HEK293T (cell line): ENCODE measurements around the gene UGT1A4.

ENCODE experiments used
- CTCF ChIA-PET: fragments of 350-600 bp; formaldehyde crosslinking; extraction: SDS; loops from one replicate; lab custom pipeline; 2021; ENCODE audit warnings: antibody characterized with exemption, inconsistent platforms; lab: Yijun Ruan, JAX
- POLR2A ChIA-PET: fragments of 350-600 bp; formaldehyde crosslinking; extraction: SDS; loops from one replicate; lab custom pipeline; 2020; ENCODE audit warnings: antibody characterized with exemption, inconsistent platforms; lab: Yijun Ruan, JAX
- DNase-seq: peaks from one replicate; pipeline ENCODE4 v3.0.0; 2012; ENCODE audit warnings: mixed read lengths; ENCODE audit errors: extremely low spot score
- ARNT ChIP-seq: fragments of 450-650 bp; IDR thresholded peaks from 2 replicates; pipeline ENCODE4 v1.6.1; 2017; ENCODE audit warnings: mild to moderate bottlenecking
- BHLHE40 ChIP-seq: fragments of 450-650 bp; IDR thresholded peaks from 2 replicates; pipeline ENCODE4 v1.6.1; 2016; ENCODE audit warnings: mild to moderate bottlenecking, moderate library complexity, borderline replicate concordance
- CTBP1 ChIP-seq: fragments of 450-650 bp; IDR thresholded peaks from 2 replicates; pipeline ENCODE4 v1.6.1; 2016; ENCODE audit warnings: borderline replicate concordance
- ELF4 ChIP-seq: fragments of 450-650 bp; IDR thresholded peaks from 2 replicates; pipeline ENCODE4 v1.6.1; 2017; ENCODE audit warnings: antibody characterized with exemption
- FOXA1 ChIP-seq: fragments of 450-650 bp; IDR thresholded peaks from 2 replicates; pipeline ENCODE4 v1.6.1; 2016; ENCODE audit warnings: mild to moderate bottlenecking
- FOXK2 ChIP-seq: fragments of 450-650 bp; IDR thresholded peaks from 2 replicates; pipeline ENCODE4 v1.6.1; 2016; ENCODE audit warnings: mild to moderate bottlenecking
- FOXM1 ChIP-seq: fragments of 450-650 bp; IDR thresholded peaks from 2 replicates; pipeline ENCODE4 v1.6.1; 2017; ENCODE audit warnings: mild to moderate bottlenecking, borderline replicate concordance
- HDGF ChIP-seq: fragments of 450-650 bp; IDR thresholded peaks from 2 replicates; pipeline ENCODE4 v1.6.1; 2017; ENCODE audit warnings: antibody characterized with exemption, borderline replicate concordance
- L3MBTL2 ChIP-seq: fragments of 450-650 bp; conservative IDR thresholded peaks from 2 replicates; pipeline ENCODE4 v1.6.1; 2016; ENCODE audit warnings: mild to moderate bottlenecking
- LEF1 ChIP-seq: fragments of 450-650 bp; IDR thresholded peaks from 2 replicates; pipeline ENCODE4 v1.6.1; 2017; ENCODE audit warnings: mild to moderate bottlenecking, borderline replicate concordance
- NFRKB ChIP-seq: fragments of 450-650 bp; IDR thresholded peaks from 2 replicates; pipeline ENCODE4 v1.6.1; 2016; ENCODE audit warnings: mild to moderate bottlenecking, moderate library complexity
- SP1 ChIP-seq: fragments of 450-650 bp; IDR thresholded peaks from 2 replicates; pipeline ENCODE4 v1.6.1; 2017
- SUZ12 ChIP-seq: fragments of 450-650 bp; IDR thresholded peaks from 2 replicates; pipeline ENCODE4 v1.6.1; 2016; ENCODE audit warnings: mild to moderate bottlenecking
- TARDBP ChIP-seq: fragments of 450-650 bp; IDR thresholded peaks from 2 replicates; pipeline ENCODE4 v1.6.1; 2016
- ZNF384 ChIP-seq: fragments of 450-650 bp; IDR thresholded peaks from 2 replicates; pipeline ENCODE4 v1.6.1; 2016
- TF ChIP-seq, protein P1 (sequence below): fragments of 450-650 bp; IDR thresholded peaks from 2 replicates; pipeline ENCODE4 v1.6.1; 2016

UGT1A4 gene

DNA sequence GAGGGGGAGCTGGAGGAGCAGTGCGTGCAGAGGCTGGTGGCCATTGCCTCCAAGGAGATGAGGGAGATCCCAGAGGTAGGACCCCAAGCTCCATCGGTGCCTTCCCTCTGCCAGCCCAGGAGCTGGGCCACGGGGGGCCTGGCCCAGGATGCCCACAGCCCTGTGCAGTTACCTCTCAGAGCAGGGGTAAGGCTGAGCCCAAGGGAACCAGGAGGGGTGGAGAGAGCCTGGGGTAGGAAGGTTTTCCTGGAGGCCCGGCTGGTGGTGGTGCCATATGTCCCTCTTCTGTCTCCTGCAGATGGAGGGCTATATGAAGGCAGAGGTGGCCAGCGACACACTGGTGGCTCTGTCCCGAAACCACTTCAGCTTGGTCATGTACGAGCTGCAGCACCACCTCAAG lies 71.0 kb downstream of the UGT1A4 start:
- POLR2A ChIA-PET = no interaction called here
- DNase-seq = no peak
- TF ChIP-seq ZNF384 (no peak), FOXM1 (no peak), ARNT (no peak), BHLHE40 (no peak), HDGF (no peak), SUZ12 (no peak)
- CTCF ChIA-PET = no interaction called here

DNA sequence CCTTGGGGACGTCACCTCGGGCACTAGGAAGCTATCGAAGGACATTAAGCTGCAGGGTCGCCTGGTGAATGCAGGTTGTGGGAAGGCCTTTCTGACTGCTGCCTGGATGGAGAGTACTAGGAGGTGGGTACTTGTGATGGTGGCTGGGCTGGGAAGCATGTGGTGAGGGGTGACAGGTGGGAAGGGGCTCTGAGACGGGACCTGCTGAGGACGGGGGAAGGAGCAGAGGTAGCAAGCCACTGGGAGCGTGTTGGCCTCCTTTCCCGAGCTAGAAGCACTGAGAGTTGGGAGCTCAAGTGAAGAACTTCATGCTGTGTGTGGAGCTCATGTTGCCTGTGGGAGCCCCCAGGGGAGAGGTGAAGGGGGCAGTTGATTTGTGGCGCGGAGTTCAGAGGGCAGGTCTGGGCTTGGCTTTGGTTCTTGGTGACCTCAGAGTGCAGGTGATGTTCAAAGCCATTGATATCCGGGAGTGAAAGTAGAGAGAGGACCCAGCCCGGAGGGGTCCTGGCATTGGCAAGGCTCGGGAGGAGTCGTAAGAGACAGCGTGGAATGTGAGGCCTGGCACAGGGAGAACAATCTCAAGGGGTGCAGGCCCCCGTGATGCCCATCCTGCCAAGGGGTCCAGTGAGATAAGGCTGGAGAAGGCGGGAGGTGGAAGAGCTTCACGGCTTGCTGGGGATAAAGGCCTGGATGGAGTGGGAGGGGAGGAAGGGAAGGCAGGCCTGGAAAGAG lies 72.8 kb downstream of the UGT1A4 start:
- POLR2A ChIA-PET = no interaction called here
- TF ChIP-seq FOXM1 (no peak), BHLHE40 (no peak), TARDBP (no peak), L3MBTL2 (no peak)
- DNase-seq = no peak
- CTCF ChIA-PET = no interaction called here

DNA sequence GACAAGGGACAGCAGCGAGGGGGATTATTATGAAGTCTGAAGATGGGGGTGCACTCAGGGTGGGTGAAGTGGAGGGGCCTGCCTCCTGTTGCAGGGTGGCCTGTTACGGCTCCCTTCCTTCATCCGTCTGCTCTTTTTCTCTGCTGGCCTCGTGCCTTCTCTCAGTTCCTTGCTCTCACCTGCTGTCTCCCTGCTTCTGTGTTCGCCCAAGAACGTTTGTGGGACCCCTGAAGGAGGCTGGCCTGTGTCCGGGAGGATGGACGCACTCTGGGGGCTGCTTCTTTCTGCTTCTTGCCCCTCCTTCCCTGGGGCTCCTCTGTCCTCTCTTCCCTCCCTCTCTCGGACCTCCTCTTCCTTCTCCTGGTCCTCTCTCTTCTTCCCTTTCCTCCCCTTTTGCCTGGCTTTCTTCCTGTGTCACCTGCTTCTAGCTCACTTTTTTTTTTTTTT lies 73.4 kb downstream of the UGT1A4 start:
- no peak for DNase-seq
- TF ChIP-seq SP1 (no peak), SUZ12 (no peak), FOXM1 (no peak), TARDBP (no peak), BHLHE40 (no peak), HDGF (no peak), FOXK2 (no peak), LEF1 (no peak), NFRKB (no peak), FOXA1 (no peak), ZNF384 (no peak), CTBP1 (no peak), ELF4 (no peak), ARNT (no peak), L3MBTL2 (no peak)
- TF ChIP-seq, protein P1, sequence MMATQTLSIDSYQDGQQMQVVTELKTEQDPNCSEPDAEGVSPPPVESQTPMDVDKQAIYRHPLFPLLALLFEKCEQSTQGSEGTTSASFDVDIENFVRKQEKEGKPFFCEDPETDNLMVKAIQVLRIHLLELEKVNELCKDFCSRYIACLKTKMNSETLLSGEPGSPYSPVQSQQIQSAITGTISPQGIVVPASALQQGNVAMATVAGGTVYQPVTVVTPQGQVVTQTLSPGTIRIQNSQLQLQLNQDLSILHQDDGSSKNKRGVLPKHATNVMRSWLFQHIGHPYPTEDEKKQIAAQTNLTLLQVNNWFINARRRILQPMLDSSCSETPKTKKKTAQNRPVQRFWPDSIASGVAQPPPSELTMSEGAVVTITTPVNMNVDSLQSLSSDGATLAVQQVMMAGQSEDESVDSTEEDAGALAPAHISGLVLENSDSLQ = no peak
- ChIA-PET CTCF (no interaction called here), POLR2A (no interaction called here)

DNA sequence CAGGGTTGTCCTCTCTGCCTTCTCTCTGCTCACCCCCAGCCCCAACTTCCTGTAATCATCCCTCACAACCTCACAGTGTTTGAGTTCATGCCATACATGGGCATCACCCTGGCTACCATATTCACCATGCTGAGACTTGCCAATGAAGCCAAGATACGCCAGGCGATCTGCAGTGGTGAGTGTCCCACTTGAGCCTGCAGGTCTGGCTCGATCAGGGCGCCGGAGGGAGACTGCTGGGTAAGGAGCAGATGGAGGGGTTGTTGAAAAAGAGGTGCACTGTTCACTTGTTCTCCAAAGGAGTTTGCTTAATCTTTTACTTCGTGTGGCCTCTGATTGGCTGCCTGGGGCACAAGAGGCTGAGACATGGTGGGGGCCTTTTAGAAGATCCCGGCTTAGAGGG lies 74.2 kb downstream of the UGT1A4 start:
- POLR2A ChIA-PET = no interaction called here
- CTCF ChIA-PET = no interaction called here
- no peak for DNase-seq
- TF ChIP-seq LEF1 = no peak
- no peak for TF ChIP-seq NFRKB
- TF ChIP-seq HDGF = no peak
- TF ChIP-seq FOXA1 = no peak
- TF ChIP-seq, protein P1 = no peak
- TF ChIP-seq FOXM1 = no peak
- TF ChIP-seq FOXK2 = no peak
- no peak for TF ChIP-seq SP1
- TF ChIP-seq ELF4 = no peak
- TF ChIP-seq L3MBTL2 = no peak
- no peak for TF ChIP-seq ARNT
- no peak for TF ChIP-seq ZNF384
- TF ChIP-seq BHLHE40 = no peak
- TF ChIP-seq CTBP1 = no peak

DNA sequence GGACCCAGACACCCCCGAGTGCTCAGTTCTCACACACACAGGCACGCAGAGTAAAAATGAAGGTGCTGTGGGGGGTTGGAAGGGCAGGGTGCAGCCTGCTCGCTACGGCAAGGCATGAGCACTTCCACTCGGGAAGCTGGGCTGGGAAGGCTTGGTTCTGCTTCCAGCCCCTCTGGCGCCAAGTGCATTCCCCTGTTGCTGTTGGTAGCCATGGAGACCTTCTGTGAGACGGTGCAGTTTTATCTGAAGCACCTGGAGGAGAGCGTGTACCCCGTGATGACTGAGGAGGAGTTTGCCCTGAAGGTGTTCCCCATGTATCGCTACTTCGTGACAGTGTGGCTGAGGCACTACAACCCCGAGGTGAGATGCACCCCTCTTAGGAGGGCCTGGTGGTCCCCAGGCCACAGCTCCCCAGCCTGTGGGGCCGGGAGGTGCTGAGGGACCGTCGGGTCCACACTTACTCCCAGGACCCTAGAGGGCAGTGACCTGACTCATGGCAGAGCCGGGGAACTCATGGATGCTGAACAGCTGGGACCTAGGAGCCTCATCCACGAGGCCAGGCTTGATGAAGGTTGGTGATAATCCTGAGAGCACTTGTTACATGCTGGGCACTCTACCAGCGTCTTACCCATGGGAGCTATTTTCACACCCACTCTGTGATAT lies 75.1 kb downstream of the UGT1A4 start:
- DNase-seq = no peak
- ChIA-PET CTCF (no interaction called here), POLR2A (no interaction called here)
- TF ChIP-seq LEF1 = no peak
- TF ChIP-seq HDGF = no peak
- TF ChIP-seq SP1 = no peak
- no peak for TF ChIP-seq FOXA1
- TF ChIP-seq, protein P1 = no peak
- TF ChIP-seq BHLHE40 = no peak
- no peak for TF ChIP-seq NFRKB
- no peak for TF ChIP-seq ELF4

DNA sequence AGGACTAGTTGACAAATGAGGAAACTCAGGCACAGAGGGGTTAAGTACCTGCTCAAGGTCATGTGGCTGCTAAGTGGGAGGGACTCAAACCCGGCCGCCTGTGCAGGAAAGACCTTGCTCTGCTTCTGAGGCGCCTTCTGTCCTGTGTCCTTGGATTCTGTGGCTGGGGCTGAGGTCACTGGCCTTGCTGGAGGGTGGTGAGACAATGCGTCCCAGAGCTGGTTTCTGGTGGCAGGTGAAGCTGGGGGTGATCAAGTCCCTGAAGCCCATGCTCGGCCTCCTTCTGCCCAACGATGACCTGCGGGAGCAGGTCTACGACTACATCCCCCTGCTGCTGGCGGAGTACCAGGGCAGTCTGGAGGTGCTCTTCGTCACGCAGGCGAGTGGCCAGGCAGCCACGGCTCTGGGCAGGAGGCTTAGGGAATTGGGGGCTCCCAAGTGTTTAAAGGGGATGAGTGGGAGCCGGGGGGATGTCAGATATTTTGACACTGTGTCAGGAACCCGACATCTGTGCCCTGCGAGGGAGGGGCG lies 75.7 kb downstream of the UGT1A4 start:
- POLR2A ChIA-PET = no interaction called here
- TF ChIP-seq CTBP1 = no peak
- no peak for TF ChIP-seq L3MBTL2
- no peak for TF ChIP-seq FOXM1
- TF ChIP-seq, protein P1 = no peak
- CTCF ChIA-PET = no interaction called here
- DNase-seq = no peak
